ENCODE data around the gene KRTAP10-1.
"Not testable (repeated sequence)": the region's sequence is repeated elsewhere in the genome, so short reads cannot be mapped to it uniquely, and the experiment has no call there.

The KRTAP10-1 gene

GRCh38 chr21:44539991-44540666, at the start of gene KRTAP10-1:
Gene KRTAP10-1, minus strand, starts transcription at chr21:44540195. Its CDS starts 45 bp downstream, at chr21:44540150.
- DNase-seq (ENCODE audit: low read depth): no peak

- DNase-seq (ENCODE audit: low read depth): no peak
These were observed 49.1 kb upstream of the KRTAP10-1 start for GRCh38 chr21:44589094-44589493.

GRCh38 chr21:44585892-44586291, 45.9 kb upstream of the KRTAP10-1 start:
- DNase-seq (ENCODE audit: low read depth): no peak

GRCh38 chr21:44583800-44584147, 43.8 kb upstream of the KRTAP10-1 start:
- DNase-seq (ENCODE audit: low read depth): no peak

- no peak for DNase-seq (ENCODE audit: low read depth)
These were observed 43.2 kb upstream of the KRTAP10-1 start for GRCh38 chr21:44583089-44583799.

GRCh38 chr21:44582055-44582454, 42.1 kb upstream of the KRTAP10-1 start:
- no peak for DNase-seq (ENCODE audit: low read depth)

- no peak for DNase-seq (ENCODE audit: low read depth)
These were observed 41.2 kb upstream of the KRTAP10-1 start for GRCh38 chr21:44581158-44581557.

GRCh38 chr21:44580231-44580821, 40.3 kb upstream of the KRTAP10-1 start, which contains the start of gene KRTAP10-5:
Gene KRTAP10-5, minus strand, starts transcription at chr21:44580604. Its CDS starts 26 bp downstream, at chr21:44580578.
- DNase-seq (ENCODE audit: low read depth): not testable (repeated sequence)

GRCh38 chr21:44579833-44580144, 39.8 kb upstream of the KRTAP10-1 start:
- no peak for DNase-seq (ENCODE audit: low read depth)

GRCh38 chr21:44579056-44579832, 39.2 kb upstream of the KRTAP10-1 start:
- DNase-seq (ENCODE audit: low read depth): no peak

- DNase-seq (ENCODE audit: low read depth): no peak
These were observed 38.5 kb upstream of the KRTAP10-1 start for GRCh38 chr21:44578371-44579055.

- DNase-seq (ENCODE audit: low read depth): no peak
These were observed 36.0 kb upstream of the KRTAP10-1 start for GRCh38 chr21:44576025-44576420.

GRCh38 chr21:44575307-44576024, 35.5 kb upstream of the KRTAP10-1 start:
- DNase-seq (ENCODE audit: low read depth): no peak

- DNase-seq (ENCODE audit: low read depth): no peak
These were observed 34.7 kb upstream of the KRTAP10-1 start for GRCh38 chr21:44574457-44575306.

GRCh38 chr21:44573630-44574456, 33.8 kb upstream of the KRTAP10-1 start, which contains the start of gene KRTAP10-4:
Gene KRTAP10-4, plus strand, starts transcription at chr21:44573729. Its CDS starts 30 bp downstream, at chr21:44573759.
- DNase-seq (ENCODE audit: low read depth): not testable (repeated sequence)

- no peak for DNase-seq (ENCODE audit: low read depth)
These were observed 33.1 kb upstream of the KRTAP10-1 start for GRCh38 chr21:44572959-44573583.

GRCh38 chr21:44571844-44572782, 32.1 kb upstream of the KRTAP10-1 start:
- no peak for DNase-seq (ENCODE audit: low read depth)

- no peak for DNase-seq (ENCODE audit: low read depth)
These were observed 31.3 kb upstream of the KRTAP10-1 start for GRCh38 chr21:44571296-44571695.

All from amniotic epithelial cell (primary cell).